ENCODE measurements around the gene KCNS3. TPM values are rescaled to one million over a fixed set of nuclear protein-coding genes. Genes with fewer than 3 reads are reported as not detected.

Gene KCNS3
- total RNA-seq = 0.81 and 0.94 TPM in 2 replicates

GRCh38 chr2:17878281-17879136 is at the start of gene KCNS3:
Gene KCNS3, plus strand, starts transcription at chr2:17878667. Its CDS starts 52,342 bp downstream, at chr2:17931009.

Other genes starting within 250 kb of the KCNS3 start
- gene SMC6, start 124.9 kb upstream of the KCNS3 start, total RNA-seq = 26.0 and 29.8 TPM in 2 replicates
- 8.9 TPM in 2 replicates for gene GEN1, start 124.5 kb upstream of the KCNS3 start, total RNA-seq
- gene MSGN1, start 62.2 kb upstream of the KCNS3 start, total RNA-seq = not detected in 2 replicates